Pancreas (tissue), 10 donors: ENCODE data around the gene HOXB5. TPM values are rescaled to one million over a fixed set of nuclear protein-coding genes. Genes with fewer than 3 reads are reported as not detected.

Source experiments
- ATAC-seq, 4 donors: fragments of 200-7000 bp; cut with Tn5 transposase; one replicate each; pipeline versions ENCODE4 v1.8.0 to v1.9.1; 2020; ENCODE audit warnings: mild to moderate bottlenecking in 4 of 4, moderate library complexity in 4 of 4
- DNase-seq, 6 donors: peaks; one replicate each; pipeline ENCODE4 v3.0.0-alpha.2; 2020
- FAIRE-seq: peaks from 2 replicates; lab custom pipeline; 2012; peaks lifted over from hg19 to GRCh38; lab: Jason Lieb, UNC
- H3K27ac ChIP-seq, 4 donors: fragments of 200-600 bp; sonication (generic); 1 replicate in 3 of 4; 2 replicates in 1 of 4; pipeline versions ENCODE4 v1.5.0 to v1.8.0; 2020
- H3K27me3 ChIP-seq, 4 donors: fragments of 200-600 bp; one replicate each; pipeline ENCODE4 v1.8.0; 2021
- H3K36me3 ChIP-seq, 3 donors: fragments of 200-600 bp; sonication (generic) in 1 of 3; one replicate each; pipeline versions ENCODE4 v1.5.0 to v1.8.0; 2020 to 2021
- H3K4me1 ChIP-seq, 3 donors: fragments of 200-600 bp; one replicate each; pipeline ENCODE4 v1.8.0; 2021
- H3K4me3 ChIP-seq, 4 donors: fragments of 200-600 bp; sonication (generic) in 2 of 4; one replicate each; pipeline versions ENCODE4 v1.5.0 to v1.8.0; 2020 to 2021
- H3K9me3 ChIP-seq, 4 donors: fragments of 200-600 bp; one replicate each; pipeline ENCODE4 v1.8.0; 2021
- CTCF ChIP-seq, 4 donors: fragments of 200-600 bp; sonication (generic) in 3 of 4; IDR thresholded peaks; one replicate each; pipeline versions ENCODE4 v1.5.0 to v1.8.0; 2021; ENCODE audit warnings: antibody characterized with exemption in 4 of 4
- WGBS, 2 donors: extraction: QIAGEN DNeasy Blood & Tissue Kit; methylation state at CpG; one replicate each; pipeline ENCODE4 v1.1.7; 2013; 5-methylcytosine and 5-hydroxymethylcytosine counted together
- intact Hi-C, 3 donors: fragments of 100-400 bp; cut with DNase I; formaldehyde crosslinking; loops; one replicate each; pipeline versions ENCODE4 v1.11.1 to v1.14.2; 2022
- polyA plus RNA-seq, 2 donors: library from polyadenylated mRNA; stranded (reverse); fragments of 200-250 nt; gene quantifications; one replicate each; pipeline ENCODE4 v1.2.3, GENCODE V29; 2013
- total RNA-seq, 6 donors: library from RNA; stranded (reverse); fragmentation: NEBNext Ultra II Directional in 4 of 6; extraction: Animal tissue kit (Norgen Biotek cat#: 25700) in 4 of 6; gene quantifications; one replicate each; pipeline versions ENCODE4 v1.2.1 to v1.2.4, GENCODE V29; 2021 to 2023
- donor health status: healthy with polysubstance abuse.
- donor health status: DM: no; HTN: no; CAD: no; lungs with moderate emphysema.
- donor health status: DM: no; HTN: no; CAD: no.
- donor health status: control.
- donor health status: control.
- donor health status: Bipolar disorder and iron deficiency.
- donor health status: DM: yes; HTN: yes; CAD: no.
- donor health status: DM: no; HTN: no; CAD: no.
- donor health status: DM: no; HTN: no; CAD: no.
- donor health status: DM: yes; HTN: yes; CAD: no.

HOXB5 gene
- total and polyA plus RNA-seq, 8 donors: 0.19 to 1.0 (median 0.38) TPM

- intact Hi-C loops: no loop called here
- H3K4me1 ChIP-seq: peaks cover 0 to 6% (median 4%) of the 10 kb centered on the region in 3 donors
- 16 to 21% methylated on average over 26 of the region's 26 CpGs for WGBS, 2 donors
- DNase-seq (no peak), FAIRE-seq (no peak), ATAC-seq (no peak)
- peak overlapping the region in 2 of 4 donors; percentile 13 to 64 for H3K27ac ChIP-seq
- H3K4me3 ChIP-seq: no peak overlapping the region
- no peaks in the 10 kb centered on the region for H3K36me3 ChIP-seq
- H3K9me3 ChIP-seq: no peaks in the 10 kb centered on the region
- TF ChIP-seq CTCF (IDR thresholded peaks at IDR 0.05): no peak
- H3K27me3 ChIP-seq: peaks cover 0 to 86% (median 13%) of the 10 kb centered on the region in 4 donors
These were observed 13.6 kb downstream of the HOXB5 start for GRCh38 chr17:48579760-48580554.

GRCh38 chr17:48579471-48579759 is 14.2 kb downstream of the HOXB5 start:
- H3K27ac ChIP-seq: peak overlapping the region in 1 of 4 donors; percentile 13
- no peak overlapping the region for H3K4me3 ChIP-seq
- H3K27me3 ChIP-seq: peaks cover 0 to 87% (median 13%) of the 10 kb centered on the region in 4 donors
- DNase-seq: no peak
- peaks cover 0 to 6% (median 4%) of the 10 kb centered on the region in 3 donors for H3K4me1 ChIP-seq
- no peaks in the 10 kb centered on the region for H3K9me3 ChIP-seq
- FAIRE-seq: no peak
- no peak for ATAC-seq
- intact Hi-C loops: no loop called here
- WGBS, 2 donors: 15 to 16% methylated on average over 7 of the region's 7 CpGs
- TF ChIP-seq CTCF (IDR thresholded peaks at IDR 0.05): no peak
- H3K36me3 ChIP-seq: no peaks in the 10 kb centered on the region

GRCh38 chr17:48578616-48579470 is 14.7 kb downstream of the HOXB5 start:
- Histone ChIP-seq H3K4me3 (peak overlapping the region in 3 of 4 donors; percentile 10 to 42 (median 22)), H3K27ac (peak overlapping the region in 2 of 4 donors; percentile 41 to 63), H3K4me1 (peaks cover 0 to 6% (median 4%) of the 10 kb centered on the region in 3 donors), H3K36me3 (no peaks in the 10 kb centered on the region), H3K9me3 (no peaks in the 10 kb centered on the region), H3K27me3 (peaks cover 0 to 85% (median 13%) of the 10 kb centered on the region in 4 donors)
- FAIRE-seq: no peak
- TF ChIP-seq CTCF (IDR thresholded peaks at IDR 0.05): no peak
- no peak for DNase-seq
- ATAC-seq: peak in 3 of 4 donors; percentile 5 to 25 (median 7)
- intact Hi-C loops: no loop called here
- WGBS, 2 donors: 5 to 11% methylated on average over 42 to 43 of the region's 43 CpGs

GRCh38 chr17:48577946-48578615 is 15.5 kb downstream of the HOXB5 start, which contains the start of gene HOXB4:
TSS of gene HOXB4 (minus strand) at chr17:48578350. CDS start at chr17:48578319, 31 bp downstream.
- H3K27me3 ChIP-seq: peaks cover 0 to 77% (median 10%) of the 10 kb centered on the region in 4 donors
- 4 to 5% methylated on average over 35 to 58 of the region's 58 CpGs for WGBS, 2 donors
- intact Hi-C loops: no loop called here
- DNase-seq (peak in 1 of 6 donors; percentile 63), FAIRE-seq (no peak), ATAC-seq (peak in 3 of 4 donors; percentile 36 to 66 (median 40))
- H3K36me3 ChIP-seq: no peaks in the 10 kb centered on the region
- H3K4me1 ChIP-seq: peaks cover 0 to 6% (median 4%) of the 10 kb centered on the region in 3 donors
- peak within 1 kb of the TSS in 3 of 4 donors; percentile 10 to 42 (median 22) for H3K4me3 ChIP-seq
- peak within 1 kb of the TSS in 2 of 4 donors; percentile 41 to 63 for H3K27ac ChIP-seq
- no peaks in the 10 kb centered on the region for H3K9me3 ChIP-seq
- TF ChIP-seq CTCF (IDR thresholded peaks at IDR 0.05): no peak
